DOHH2 (cell line): ENCODE results near the gene BST2.

ENCODE experiments used
- H3F3A ChIP-seq: fragments of 200-600 bp; sonication (generic), shearing (Covaris generic); 2 replicates; pipeline ENCODE4 v1.6.0; 2016; ENCODE audit warnings: antibody characterized with exemption, mild to moderate bottlenecking; ENCODE audit not compliant: control insufficient read depth, insufficient read depth
- H3K27ac ChIP-seq: fragments of 200-600 bp; sonication (generic); 2 replicates; pipeline ENCODE4 v1.5.1; 2014; ENCODE audit warnings: low read depth, mild to moderate bottlenecking, low read length, moderate library complexity
- H3K27me3 ChIP-seq: fragments of 200-600 bp; sonication (generic); 2 replicates; pipeline ENCODE4 v1.6.1; 2014; ENCODE audit warnings: mild to moderate bottlenecking, low read length, mixed read lengths; ENCODE audit not compliant: control insufficient read depth
- H3K36me3 ChIP-seq: fragments of 200-600 bp; sonication (generic); 2 replicates; pipeline ENCODE4 v1.6.1; 2014; ENCODE audit warnings: mild to moderate bottlenecking, low read length, moderate library complexity, mixed read lengths; ENCODE audit not compliant: control insufficient read depth
- H3K4me1 ChIP-seq: fragments of 200-600 bp; sonication (generic); 2 replicates; pipeline ENCODE4 v1.6.1; 2014; ENCODE audit warnings: mild to moderate bottlenecking, low read length, mixed read lengths; ENCODE audit not compliant: control insufficient read depth
- H3K4me2 ChIP-seq: fragments of 200-600 bp; sonication (generic); 2 replicates; pipeline ENCODE4 v1.6.0; 2014; ENCODE audit warnings: mild to moderate bottlenecking, low read length, moderate library complexity
- H3K4me3 ChIP-seq: fragments of 200-600 bp; sonication (generic); 2 replicates; pipeline ENCODE4 v1.5.1; 2014; ENCODE audit warnings: mild to moderate bottlenecking, low read length, mixed read lengths
- H3K79me2 ChIP-seq: fragments of 200-600 bp; sonication (generic); 2 replicates; pipeline ENCODE4 v1.6.1; 2014; ENCODE audit warnings: mild to moderate bottlenecking, low read length, mixed read lengths; ENCODE audit not compliant: control insufficient read depth
- H3K9me2 ChIP-seq: fragments of 200-600 bp; sonication (generic); replicated peaks from 2 replicates; pipeline ENCODE4 v1.6.1; 2014; ENCODE audit warnings: mild to moderate bottlenecking, low read length, mixed read lengths; ENCODE audit not compliant: control insufficient read depth
- H3K9me3 ChIP-seq: fragments of 200-600 bp; sonication (generic); 2 replicates; pipeline ENCODE4 v1.6.1; 2014; ENCODE audit warnings: antibody characterized with exemption, low read length, mixed read lengths; ENCODE audit not compliant: control insufficient read depth, insufficient read depth
- H4K20me1 ChIP-seq: fragments of 200-600 bp; sonication (generic); 2 replicates; pipeline ENCODE4 v1.6.0; 2014; ENCODE audit warnings: low read depth, mild to moderate bottlenecking, antibody characterized with exemption, low read length, moderate library complexity; ENCODE audit not compliant: control insufficient read depth, insufficient read depth
- EZH2phosphoT487 ChIP-seq: fragments of 200-600 bp; sonication (generic); IDR thresholded peaks from 2 replicates; pipeline ENCODE4 v1.6.1; 2017; ENCODE audit warnings: borderline replicate concordance, mild to moderate bottlenecking, antibody characterized with exemption, low read length, moderate library complexity, mixed read lengths
- TF ChIP-seq, protein P1 (sequence below): fragments of 200-600 bp; sonication (generic); IDR thresholded peaks from one replicate; pipeline ENCODE4 v1.5.1; 2014; ENCODE audit warnings: antibody characterized with exemption, mild to moderate bottlenecking, low read depth, low read length; ENCODE audit not compliant: poor library complexity, severe bottlenecking

The BST2 gene

DNA sequence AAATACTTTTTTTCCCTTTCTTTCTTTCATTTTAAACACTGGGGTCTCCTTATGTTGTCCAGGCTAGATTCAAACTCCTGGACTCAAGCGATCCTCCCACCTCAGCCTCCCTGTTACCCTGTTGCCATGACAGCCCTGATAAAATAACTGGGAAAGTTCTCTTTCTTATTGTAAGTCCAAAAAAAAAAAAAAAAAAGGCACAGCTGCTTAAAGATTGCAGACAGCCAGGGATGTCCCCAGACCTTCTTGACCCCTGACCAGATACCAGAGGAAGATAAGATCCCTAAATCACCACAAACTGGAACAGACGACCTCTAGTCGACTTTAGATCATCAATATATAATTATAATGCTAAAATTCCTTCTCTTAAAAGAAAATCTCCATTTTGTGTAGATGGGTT is 13.3 kb upstream of the BST2 start:
- Histone ChIP-seq H3K4me3 (peak overlapping the region; percentile 81), H3K27ac (peak overlapping the region; percentile 56)

DNA sequence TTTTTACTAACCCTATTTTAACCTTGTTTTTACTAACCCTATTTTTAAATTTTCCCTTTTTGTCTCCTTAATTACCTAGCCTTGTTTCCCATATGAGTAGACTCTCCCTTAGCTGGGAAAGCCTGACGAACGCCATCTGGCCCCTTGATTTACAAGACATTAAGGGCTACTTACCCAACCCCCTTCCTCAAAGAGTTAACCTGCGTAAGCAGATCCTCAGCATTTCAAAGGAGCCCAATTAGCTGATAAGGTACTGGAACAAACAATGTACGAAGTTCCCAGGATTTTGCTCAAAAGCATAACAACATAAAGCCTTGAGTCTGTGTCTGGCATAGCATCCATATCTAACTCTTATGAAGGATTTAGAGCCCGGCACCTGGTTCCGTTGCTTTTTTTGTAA is 9.7 kb upstream of the BST2 start:
- H4K20me1 ChIP-seq = no peaks in the 10 kb centered on the region
- H3F3A ChIP-seq = peaks cover 22% of the 10 kb centered on the region
- H3K4me3 ChIP-seq = no peak overlapping the region
- H3K9me2 ChIP-seq = no peaks in the 10 kb centered on the region
- no peak overlapping the region for H3K4me2 ChIP-seq
- H3K27ac ChIP-seq = peak overlapping the region; percentile 94; the same call in 1 of the 2 replicates
- H3K27me3 ChIP-seq = no peaks in the 10 kb centered on the region
- no peaks in the 10 kb centered on the region for H3K9me3 ChIP-seq
- peaks cover 47% of the 10 kb centered on the region for H3K36me3 ChIP-seq
- TF ChIP-seq EZH2phosphoT487 = no peak
- TF ChIP-seq, protein P1, sequence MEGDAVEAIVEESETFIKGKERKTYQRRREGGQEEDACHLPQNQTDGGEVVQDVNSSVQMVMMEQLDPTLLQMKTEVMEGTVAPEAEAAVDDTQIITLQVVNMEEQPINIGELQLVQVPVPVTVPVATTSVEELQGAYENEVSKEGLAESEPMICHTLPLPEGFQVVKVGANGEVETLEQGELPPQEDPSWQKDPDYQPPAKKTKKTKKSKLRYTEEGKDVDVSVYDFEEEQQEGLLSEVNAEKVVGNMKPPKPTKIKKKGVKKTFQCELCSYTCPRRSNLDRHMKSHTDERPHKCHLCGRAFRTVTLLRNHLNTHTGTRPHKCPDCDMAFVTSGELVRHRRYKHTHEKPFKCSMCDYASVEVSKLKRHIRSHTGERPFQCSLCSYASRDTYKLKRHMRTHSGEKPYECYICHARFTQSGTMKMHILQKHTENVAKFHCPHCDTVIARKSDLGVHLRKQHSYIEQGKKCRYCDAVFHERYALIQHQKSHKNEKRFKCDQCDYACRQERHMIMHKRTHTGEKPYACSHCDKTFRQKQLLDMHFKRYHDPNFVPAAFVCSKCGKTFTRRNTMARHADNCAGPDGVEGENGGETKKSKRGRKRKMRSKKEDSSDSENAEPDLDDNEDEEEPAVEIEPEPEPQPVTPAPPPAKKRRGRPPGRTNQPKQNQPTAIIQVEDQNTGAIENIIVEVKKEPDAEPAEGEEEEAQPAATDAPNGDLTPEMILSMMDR = no peak
- H3K4me1 ChIP-seq = peaks cover 48% of the 10 kb centered on the region
- peaks cover 45% of the 10 kb centered on the region for H3K79me2 ChIP-seq

More for the DNA sequence above, 13.3 kb upstream of the BST2 start:
- H3K27me3 ChIP-seq = no peaks in the 10 kb centered on the region
- peaks cover 5% of the 10 kb centered on the region; the same call in 1 of the 2 replicates for H3F3A ChIP-seq
- peaks cover 26% of the 10 kb centered on the region for H3K4me1 ChIP-seq
- peak overlapping the region; percentile 80 for H3K4me2 ChIP-seq
- TF ChIP-seq EZH2phosphoT487 = no peak
- TF ChIP-seq, protein P1 = no peak
- H3K9me3 ChIP-seq = no peaks in the 10 kb centered on the region
- H4K20me1 ChIP-seq = no peaks in the 10 kb centered on the region
- peaks cover 28% of the 10 kb centered on the region for H3K79me2 ChIP-seq
- no peaks in the 10 kb centered on the region for H3K9me2 ChIP-seq
- H3K36me3 ChIP-seq = peaks cover 26% of the 10 kb centered on the region

DNA sequence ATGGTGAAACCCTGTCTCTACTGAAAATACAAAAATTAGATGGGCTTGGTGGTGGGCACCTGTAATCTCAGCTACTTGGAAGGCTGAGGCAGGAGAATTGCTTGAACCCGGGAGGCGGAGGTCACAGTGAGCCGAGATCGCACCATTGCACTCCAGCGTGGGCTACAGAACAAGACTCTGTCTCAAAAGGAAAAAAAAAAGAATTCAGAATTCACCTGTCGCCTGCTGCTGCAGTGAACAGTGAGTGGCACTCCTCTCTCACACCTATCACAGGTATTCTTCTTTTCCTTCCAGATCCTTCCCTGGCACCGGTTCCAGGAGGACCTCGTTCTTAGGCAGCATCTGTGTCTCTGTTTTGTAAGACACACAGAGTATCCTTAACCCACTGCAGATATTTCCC is 8.7 kb upstream of the BST2 start:
- TF ChIP-seq, protein P1 = no peak
- TF ChIP-seq EZH2phosphoT487 = no peak
- peaks cover 22% of the 10 kb centered on the region for H3F3A ChIP-seq
- peaks cover 54% of the 10 kb centered on the region for H3K4me1 ChIP-seq
- H3K4me2 ChIP-seq = no peak overlapping the region; the same call in 1 of the 2 replicates
- no peaks in the 10 kb centered on the region for H4K20me1 ChIP-seq
- peaks cover 49% of the 10 kb centered on the region for H3K79me2 ChIP-seq
- H3K9me2 ChIP-seq = no peaks in the 10 kb centered on the region
- H3K27me3 ChIP-seq = no peaks in the 10 kb centered on the region
- no peak overlapping the region for H3K4me3 ChIP-seq
- peaks cover 52% of the 10 kb centered on the region for H3K36me3 ChIP-seq
- H3K9me3 ChIP-seq = no peaks in the 10 kb centered on the region
- H3K27ac ChIP-seq = peak overlapping the region; percentile 94

DNA sequence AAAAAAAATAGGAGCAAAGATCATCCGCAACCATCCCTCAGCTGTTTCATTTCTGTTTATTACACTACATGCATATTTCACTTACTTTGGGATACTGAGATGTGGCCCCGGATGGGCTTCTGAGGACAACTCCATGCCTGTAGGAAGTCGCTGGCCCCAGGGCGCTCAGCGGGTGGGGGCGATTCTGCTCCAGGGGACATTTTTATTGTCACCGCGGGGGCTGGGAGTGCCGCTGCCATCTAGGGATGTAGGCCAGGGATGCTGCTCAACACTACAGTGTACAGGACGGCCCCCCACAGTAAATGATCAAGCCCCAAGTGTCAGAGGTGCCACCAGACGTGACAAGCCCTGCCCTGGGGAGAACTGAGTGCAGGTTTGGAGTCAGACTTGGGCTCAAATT is 6.4 kb upstream of the BST2 start:
- peak overlapping the region; percentile 59 for H3K4me3 ChIP-seq
- no peaks in the 10 kb centered on the region for H3K9me3 ChIP-seq
- H3K4me1 ChIP-seq = peaks cover 48% of the 10 kb centered on the region
- peak overlapping the region; percentile 80 for H3K4me2 ChIP-seq
- peaks cover 68% of the 10 kb centered on the region for H3K79me2 ChIP-seq
- peak overlapping the region; percentile 94 for H3K27ac ChIP-seq
- no peaks in the 10 kb centered on the region for H4K20me1 ChIP-seq
- H3F3A ChIP-seq = peaks cover 23% of the 10 kb centered on the region
- TF ChIP-seq, protein P1 = no peak
- no peak for TF ChIP-seq EZH2phosphoT487
- no peaks in the 10 kb centered on the region for H3K9me2 ChIP-seq
- H3K27me3 ChIP-seq = no peaks in the 10 kb centered on the region
- H3K36me3 ChIP-seq = peaks cover 52% of the 10 kb centered on the region
